HEK293 (cell line): ENCODE results near the gene GALC.

ENCODE experiments used
- FEZF1 ChIP-seq: fragments of 450-650 bp; formaldehyde crosslinking; IDR thresholded peaks from 2 replicates; pipeline ENCODE4 v1.5.1; 2016; ENCODE audit warnings: missing biosample characterization, missing genetic modification characterization
- ZNF274 ChIP-seq, 2 experiments: fragments of 200-500 bp in 1 of 2; fragments of 450-650 bp in 1 of 2; sonication (Bioruptor generic) in 1 of 2; formaldehyde crosslinking in 1 of 2; IDR thresholded peaks; 2 replicates each; pipeline versions ENCODE4 v1.5.1 to v1.6.1; 2014 to 2016; ENCODE audit warnings: borderline replicate concordance in 1 of 2, inconsistent platforms in 1 of 2, low read length in 1 of 2, missing biosample characterization in 1 of 2, missing genetic modification characterization in 1 of 2
- TF ChIP-seq, protein P1 (sequence below): fragments of 450-650 bp; formaldehyde crosslinking; IDR thresholded peaks from 2 replicates; pipeline ENCODE4 v1.5.1; 2016; ENCODE audit warnings: missing biosample characterization, missing genetic modification characterization
- TF ChIP-seq, protein P2 (sequence below): fragments of 450-650 bp; formaldehyde crosslinking; IDR thresholded peaks from 2 replicates; pipeline ENCODE4 v1.5.1; 2016; ENCODE audit warnings: missing biosample characterization, missing genetic modification characterization

GRCh38 chr14:87992718-87993628 lies at the start of gene GALC:
- TF ChIP-seq ZNF274 (IDR thresholded peaks at IDR 0.05; ENCODE audit: low read length) (no peak), ZNF274 (tag by site-specific recombination; IDR thresholded peaks at IDR 0.05; ENCODE audit: borderline replicate concordance) (no peak), FEZF1 (tag by site-specific recombination) (no peak)
- TF ChIP-seq, protein P1, sequence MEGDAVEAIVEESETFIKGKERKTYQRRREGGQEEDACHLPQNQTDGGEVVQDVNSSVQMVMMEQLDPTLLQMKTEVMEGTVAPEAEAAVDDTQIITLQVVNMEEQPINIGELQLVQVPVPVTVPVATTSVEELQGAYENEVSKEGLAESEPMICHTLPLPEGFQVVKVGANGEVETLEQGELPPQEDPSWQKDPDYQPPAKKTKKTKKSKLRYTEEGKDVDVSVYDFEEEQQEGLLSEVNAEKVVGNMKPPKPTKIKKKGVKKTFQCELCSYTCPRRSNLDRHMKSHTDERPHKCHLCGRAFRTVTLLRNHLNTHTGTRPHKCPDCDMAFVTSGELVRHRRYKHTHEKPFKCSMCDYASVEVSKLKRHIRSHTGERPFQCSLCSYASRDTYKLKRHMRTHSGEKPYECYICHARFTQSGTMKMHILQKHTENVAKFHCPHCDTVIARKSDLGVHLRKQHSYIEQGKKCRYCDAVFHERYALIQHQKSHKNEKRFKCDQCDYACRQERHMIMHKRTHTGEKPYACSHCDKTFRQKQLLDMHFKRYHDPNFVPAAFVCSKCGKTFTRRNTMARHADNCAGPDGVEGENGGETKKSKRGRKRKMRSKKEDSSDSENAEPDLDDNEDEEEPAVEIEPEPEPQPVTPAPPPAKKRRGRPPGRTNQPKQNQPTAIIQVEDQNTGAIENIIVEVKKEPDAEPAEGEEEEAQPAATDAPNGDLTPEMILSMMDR (tag by site-specific recombination), result no peak
- TF ChIP-seq, protein P2, sequence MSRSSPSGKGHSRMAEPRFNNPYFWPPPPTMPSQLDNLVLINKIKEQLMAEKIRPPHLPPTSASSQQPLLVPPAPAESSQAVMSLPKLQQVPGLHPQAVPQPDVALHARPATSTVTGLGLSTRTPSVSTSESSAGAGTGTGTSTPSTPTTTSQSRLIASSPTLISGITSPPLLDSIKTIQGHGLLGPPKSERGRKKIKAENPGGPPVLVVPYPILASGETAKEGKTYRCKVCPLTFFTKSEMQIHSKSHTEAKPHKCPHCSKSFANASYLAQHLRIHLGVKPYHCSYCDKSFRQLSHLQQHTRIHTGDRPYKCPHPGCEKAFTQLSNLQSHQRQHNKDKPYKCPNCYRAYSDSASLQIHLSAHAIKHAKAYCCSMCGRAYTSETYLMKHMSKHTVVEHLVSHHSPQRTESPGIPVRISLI (tag by site-specific recombination), result no peak
